Immature natural killer cell (primary cell): ENCODE results near the gene NRARP. TPM values are rescaled to one million over a fixed set of nuclear protein-coding genes. Genes with fewer than 3 reads are reported as not detected.
A peak's percentile ranks its signal among the peaks of the same experiment; 100 is the strongest.
"Not testable (repeated sequence)": the region's sequence is repeated elsewhere in the genome, so short reads cannot be mapped to it uniquely, and the experiment has no call there.

ENCODE experiments used
- DNase-seq, 3 donors: peaks; one replicate each; pipeline ENCODE4 v3.0.0; 2022; ENCODE audit warnings: mixed read lengths in 1 of 3
- H3K27ac Mint-ChIP-seq, 6 donors: one replicate each; pipeline ENCODE4 v1.8.0; 2020; ENCODE audit warnings: mixed read lengths in 6 of 6, mild to moderate bottlenecking in 5 of 6, inconsistent platforms in 4 of 6, moderate library complexity in 3 of 6
- H3K27me3 Mint-ChIP-seq, 3 donors: one replicate each; pipeline ENCODE4 v1.8.0; 2020 to 2021; ENCODE audit warnings: low read depth in 3 of 3, mild to moderate bottlenecking in 3 of 3, mixed read lengths in 3 of 3, moderate library complexity in 3 of 3, inconsistent platforms in 1 of 3
- H3K36me3 Mint-ChIP-seq, 3 donors: one replicate each; pipeline ENCODE4 v1.8.0; 2020; ENCODE audit warnings: mixed read lengths in 3 of 3, inconsistent platforms in 2 of 3, mild to moderate bottlenecking in 2 of 3
- H3K4me1 Mint-ChIP-seq, 2 donors: one replicate each; pipeline ENCODE4 v1.8.0; 2020; ENCODE audit warnings: inconsistent platforms in 2 of 2, mild to moderate bottlenecking in 2 of 2, mixed read lengths in 2 of 2, moderate library complexity in 1 of 2
- H3K4me3 Mint-ChIP-seq, 5 donors: one replicate each; pipeline ENCODE4 v1.8.0; 2020; ENCODE audit warnings: mild to moderate bottlenecking in 5 of 5, mixed read lengths in 5 of 5, inconsistent platforms in 3 of 5, moderate library complexity in 3 of 5
- H3K9me3 Mint-ChIP-seq, 6 donors: one replicate each; pipeline ENCODE4 v1.8.0; 2020; ENCODE audit warnings: mild to moderate bottlenecking in 6 of 6, mixed read lengths in 6 of 6, inconsistent platforms in 4 of 6, moderate library complexity in 3 of 6
- polyA plus RNA-seq, 3 donors: library from polyadenylated mRNA; unstranded; fragments of 300-500 nt; fragmentation: Illumina TruSeq; gene quantifications; one replicate each; pipeline ENCODE4 v1.2.3, GENCODE V29; 2021

The NRARP gene, protein sequence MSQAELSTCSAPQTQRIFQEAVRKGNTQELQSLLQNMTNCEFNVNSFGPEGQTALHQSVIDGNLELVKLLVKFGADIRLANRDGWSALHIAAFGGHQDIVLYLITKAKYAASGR
- polyA plus RNA-seq: under 1 TPM in 1 of 3 donors, not detected in 2; 0.14 TPM

- no peaks in the 10 kb centered on the region for H3K9me3 Mint-ChIP-seq
- H3K36me3 Mint-ChIP-seq: no peaks in the 10 kb centered on the region
- peak within 1 kb of the TSS in 1 of 6 donors; percentile 51 for H3K27ac Mint-ChIP-seq
- peak within 1 kb of the TSS; percentile 62 to 87 (median 73) for H3K4me3 Mint-ChIP-seq
- H3K27me3 Mint-ChIP-seq: peaks cover 2 to 9% (median 4%) of the 10 kb centered on the region in 3 donors
- peak; percentile 90 to 91 (median 90) for DNase-seq
- peaks cover 6 to 13% of the 10 kb centered on the region in 2 donors for H3K4me1 Mint-ChIP-seq
Observed at GRCh38 chr9:137302118-137302448, at the start of gene NRARP. TSS of gene NRARP (minus strand) at chr9:137302271. CDS start at chr9:137301928, 343 bp downstream.

GRCh38 chr9:137350696-137351584 lies 48.9 kb upstream of the NRARP start:
- Mint-ChIP-seq H3K27me3 (peaks cover 0 to 2% (median 0%) of the 10 kb centered on the region in 3 donors), H3K36me3 (peaks cover 4 to 5% (median 4%) of the 10 kb centered on the region in 3 donors), H3K27ac (no peak overlapping the region), H3K4me3 (no peak overlapping the region), H3K4me1 (peaks cover 0 to 1% of the 10 kb centered on the region in 2 donors), H3K9me3 (peaks cover 0 to 2% (median 0%) of the 10 kb centered on the region in 6 donors)
- no peak for DNase-seq

GRCh38 chr9:137349471-137350033 lies 47.5 kb upstream of the NRARP start:
- Mint-ChIP-seq H3K36me3 (peaks cover 4 to 8% (median 5%) of the 10 kb centered on the region in 3 donors), H3K27me3 (peaks cover 0 to 2% (median 0%) of the 10 kb centered on the region in 3 donors), H3K27ac (no peak overlapping the region), H3K9me3 (peaks cover 0 to 2% (median 0%) of the 10 kb centered on the region in 6 donors), H3K4me3 (no peak overlapping the region), H3K4me1 (no peaks in the 10 kb centered on the region)
- DNase-seq: no peak

DNA sequence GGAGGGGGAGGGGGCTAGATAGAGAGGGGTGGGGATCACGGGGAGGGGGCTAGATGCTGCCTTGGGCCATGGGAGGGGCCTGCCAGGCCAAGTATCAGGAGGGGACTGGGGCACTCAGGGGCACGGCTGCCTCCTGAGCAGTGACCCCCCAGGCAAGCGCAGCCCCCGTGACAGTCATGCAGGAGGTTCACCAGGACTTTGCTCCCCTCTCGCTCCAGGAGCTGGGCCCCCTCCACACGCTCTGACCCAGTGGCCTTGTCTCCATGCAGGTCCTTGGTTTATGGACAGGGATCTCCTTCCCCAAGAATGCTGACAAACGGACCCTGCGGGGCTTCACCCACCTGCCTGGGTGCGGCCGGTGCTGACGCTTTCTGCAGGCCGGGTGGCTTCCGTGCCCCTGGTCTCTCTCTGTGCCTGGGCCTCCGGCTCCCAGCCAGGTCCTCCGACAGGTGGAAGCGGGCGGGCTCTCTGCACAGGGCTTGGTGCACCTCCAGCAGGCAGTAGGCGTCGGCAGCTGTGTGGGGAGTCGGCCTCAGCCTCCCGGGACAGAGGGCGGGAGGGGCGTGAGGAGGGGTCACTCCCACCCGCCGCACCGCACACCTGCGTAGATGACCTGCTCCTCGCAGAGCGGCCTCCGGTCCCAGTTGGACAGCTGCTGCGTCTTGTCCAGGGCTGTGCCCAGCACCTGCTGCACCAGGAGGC lies 46.8 kb upstream of the NRARP start:
- Mint-ChIP-seq H3K27me3 (peaks cover 0 to 2% (median 0%) of the 10 kb centered on the region in 3 donors), H3K9me3 (peaks cover 0 to 2% (median 0%) of the 10 kb centered on the region in 6 donors), H3K36me3 (peaks cover 4 to 8% (median 5%) of the 10 kb centered on the region in 3 donors), H3K4me1 (no peaks in the 10 kb centered on the region), H3K27ac (no peak overlapping the region), H3K4me3 (no peak overlapping the region)
- DNase-seq: no peak

- peaks cover 0 to 2% (median 0%) of the 10 kb centered on the region in 6 donors for H3K9me3 Mint-ChIP-seq
- H3K36me3 Mint-ChIP-seq: peaks cover 4 to 8% (median 5%) of the 10 kb centered on the region in 3 donors
- DNase-seq: no peak
- no peak overlapping the region for H3K4me3 Mint-ChIP-seq
- no peaks in the 10 kb centered on the region for H3K4me1 Mint-ChIP-seq
- peaks cover 0 to 2% (median 0%) of the 10 kb centered on the region in 3 donors for H3K27me3 Mint-ChIP-seq
- H3K27ac Mint-ChIP-seq: no peak overlapping the region
Observed at GRCh38 chr9:137347928-137348327, 45.9 kb upstream of the NRARP start.

DNA sequence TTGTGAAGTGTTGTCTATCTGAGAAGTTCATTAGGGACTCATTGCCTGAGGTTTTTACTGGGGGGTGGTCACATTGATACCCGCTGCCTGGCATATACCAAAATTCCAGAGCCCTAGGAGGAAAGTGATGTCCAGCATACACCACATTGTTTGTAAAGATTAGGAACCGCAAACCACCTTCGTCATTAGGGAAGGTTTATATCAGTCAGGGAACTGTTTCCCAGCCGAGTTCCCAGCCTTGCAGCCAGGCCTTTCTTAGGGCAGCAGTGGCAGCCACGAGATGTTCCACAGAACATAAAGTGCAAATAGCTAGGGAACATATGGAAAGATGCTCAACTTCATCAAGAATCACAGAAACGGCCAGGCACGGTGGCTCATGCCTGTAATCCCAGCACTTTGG lies 40.4 kb upstream of the NRARP start:
- Mint-ChIP-seq H3K27me3 (peaks cover 0 to 4% (median 2%) of the 10 kb centered on the region in 3 donors), H3K9me3 (peaks cover 0 to 4% (median 0%) of the 10 kb centered on the region in 6 donors), H3K27ac (no peak overlapping the region), H3K4me1 (no peaks in the 10 kb centered on the region), H3K4me3 (no peak overlapping the region), H3K36me3 (peaks cover 4 to 8% (median 5%) of the 10 kb centered on the region in 3 donors)
- DNase-seq: no peak

- DNase-seq: no peak
- Mint-ChIP-seq H3K27me3 (peaks cover 0 to 4% (median 0%) of the 10 kb centered on the region in 3 donors), H3K4me1 (no peaks in the 10 kb centered on the region), H3K4me3 (no peak overlapping the region), H3K36me3 (peaks cover under 1 to 9% (median 8%) of the 10 kb centered on the region in 3 donors), H3K27ac (no peak overlapping the region), H3K9me3 (peaks cover 0 to 5% (median under 1%) of the 10 kb centered on the region in 6 donors)
Observed at GRCh38 chr9:137341227-137341626, 39.2 kb upstream of the NRARP start.

DNA sequence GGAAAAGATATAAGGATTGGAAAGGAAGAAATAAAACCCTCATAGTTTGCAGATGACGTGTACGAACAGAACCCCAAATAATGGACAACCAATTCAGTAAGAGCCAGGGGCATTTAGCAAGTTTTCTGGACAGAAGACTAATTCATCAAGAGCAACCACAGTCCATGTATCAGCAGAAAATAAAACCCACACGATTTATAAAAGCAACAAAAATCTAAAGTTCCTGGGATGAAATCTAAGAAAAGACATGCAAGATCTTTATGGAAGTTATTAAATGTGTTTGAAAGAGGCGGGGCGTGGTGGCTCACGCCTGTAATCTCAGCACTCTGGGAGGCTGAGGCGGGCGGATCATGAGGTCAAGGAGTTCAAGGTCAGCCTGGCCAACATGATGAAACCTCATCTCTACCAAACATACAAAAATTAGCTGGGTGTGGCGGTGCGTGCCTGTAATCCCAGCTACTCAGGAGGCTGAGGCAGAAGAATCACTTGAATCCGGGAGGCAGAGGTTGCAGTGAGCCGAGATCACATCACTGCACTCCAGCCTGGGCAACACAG lies 37.9 kb upstream of the NRARP start:
- not testable (repeated sequence) for H3K4me3 Mint-ChIP-seq, H3K27me3 Mint-ChIP-seq, H3K27ac Mint-ChIP-seq, H3K4me1 Mint-ChIP-seq, DNase-seq, H3K9me3 Mint-ChIP-seq
- H3K36me3 Mint-ChIP-seq: peaks cover 6 to 14% (median 8%) of the 10 kb centered on the region in 3 donors

DNA sequence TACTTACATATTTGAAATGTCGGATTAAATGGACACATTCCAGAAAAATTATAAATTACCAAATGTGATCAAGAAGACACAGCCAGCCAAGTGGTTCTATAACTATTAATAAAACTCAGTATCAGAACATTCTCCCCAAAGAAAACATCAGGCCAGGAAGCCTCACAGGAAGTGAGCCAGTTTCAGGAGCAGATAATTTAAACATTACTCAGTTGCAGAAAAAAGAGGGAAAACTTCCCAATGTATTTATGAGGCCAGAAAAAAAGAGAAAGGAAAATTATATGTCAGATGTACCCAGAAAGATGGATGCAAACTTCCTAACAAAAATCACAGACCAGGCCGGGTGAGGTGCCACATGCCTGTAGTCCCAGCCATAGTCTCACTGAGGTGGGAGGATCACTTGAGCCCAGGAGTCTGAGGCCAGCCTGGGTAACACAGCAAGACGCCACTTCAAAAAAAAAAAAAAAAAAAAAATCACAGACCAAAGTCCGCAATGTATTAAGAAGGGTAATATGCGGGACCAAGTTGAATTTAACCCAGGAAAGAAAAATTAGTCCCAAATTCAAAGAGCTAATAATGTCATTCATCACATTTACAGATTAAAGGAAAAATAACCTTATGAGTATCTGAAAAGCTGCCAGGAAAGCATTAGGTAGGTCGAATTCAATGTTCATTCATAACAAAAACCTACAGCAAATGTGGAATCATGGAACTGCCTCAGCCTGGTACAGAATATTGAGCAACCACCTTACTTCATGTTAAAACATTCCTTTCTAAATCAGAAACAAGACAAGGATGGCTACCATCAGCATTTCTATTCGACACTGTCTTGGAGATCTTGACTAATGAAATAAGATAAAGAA lies 37.2 kb upstream of the NRARP start:
- Mint-ChIP-seq H3K36me3 (peaks cover 7 to 15% (median 8%) of the 10 kb centered on the region in 3 donors), H3K27me3 (peaks cover 2 to 4% (median 4%) of the 10 kb centered on the region in 3 donors), H3K4me3 (no peak overlapping the region), H3K9me3 (peaks cover 0 to 5% (median under 1%) of the 10 kb centered on the region in 6 donors), H3K4me1 (no peaks in the 10 kb centered on the region), H3K27ac (no peak overlapping the region)
- DNase-seq: no peak

GRCh38 chr9:137336735-137337134 lies 34.7 kb upstream of the NRARP start:
- Mint-ChIP-seq H3K27ac (no peak overlapping the region), H3K4me1 (no peaks in the 10 kb centered on the region), H3K4me3 (no peak overlapping the region), H3K36me3 (peaks cover 7 to 15% (median 8%) of the 10 kb centered on the region in 3 donors), H3K9me3 (peaks cover 0 to 5% (median under 1%) of the 10 kb centered on the region in 6 donors), H3K27me3 (peaks cover 4 to 6% (median 4%) of the 10 kb centered on the region in 3 donors)
- DNase-seq: no peak

GRCh38 chr9:137333016-137333671 lies 31.1 kb upstream of the NRARP start:
- no peak overlapping the region for H3K27ac Mint-ChIP-seq
- H3K4me1 Mint-ChIP-seq: peaks cover 0 to 2% of the 10 kb centered on the region in 2 donors

GRCh38 chr9:137331929-137332328 lies 29.9 kb upstream of the NRARP start:
- no peak for DNase-seq
- H3K4me3 Mint-ChIP-seq: no peak overlapping the region
- H3K27me3 Mint-ChIP-seq: peaks cover 4 to 7% (median 6%) of the 10 kb centered on the region in 3 donors
- H3K36me3 Mint-ChIP-seq: peaks cover 7 to 12% (median 8%) of the 10 kb centered on the region in 3 donors
- peaks cover under 1 to 2% of the 10 kb centered on the region in 2 donors for H3K4me1 Mint-ChIP-seq
- no peak overlapping the region for H3K27ac Mint-ChIP-seq
- H3K9me3 Mint-ChIP-seq: peaks cover 0 to 9% (median 0%) of the 10 kb centered on the region in 6 donors

More at GRCh38 chr9:137333016-137333671, 31.1 kb upstream of the NRARP start:
- Mint-ChIP-seq H3K27me3 (peaks cover 3 to 6% (median 4%) of the 10 kb centered on the region in 3 donors), H3K4me3 (no peak overlapping the region), H3K9me3 (peaks cover 0 to 5% (median under 1%) of the 10 kb centered on the region in 6 donors), H3K36me3 (peaks cover 7 to 15% (median 8%) of the 10 kb centered on the region in 3 donors)
- no peak for DNase-seq
